B cell (primary cell): ENCODE measurements around the gene NUB1. TPM values are rescaled to one million over a fixed set of nuclear protein-coding genes. Genes with fewer than 3 reads are reported as not detected.

ENCODE experiments used
- ATAC-seq: fragments of 200-7000 bp; cut with Tn5 transposase; one replicate; pipeline ENCODE4 v1.10.0; 2021; ENCODE audit warnings: low read depth, mild to moderate bottlenecking, moderate number of reproducible peaks, moderate library complexity
- CTCF ChIA-PET: fragments of 350-600 bp; sonication (Branson Sonifier 250); formaldehyde crosslinking; loops from one replicate; lab custom pipeline; 2021; ENCODE audit warnings: antibody characterized with exemption, inconsistent platforms; lab: Charles Lee
- POLR2A ChIA-PET: fragments of 350-600 bp; sonication (Branson Sonifier 250); formaldehyde crosslinking; loops from one replicate; lab custom pipeline; 2021; ENCODE audit warnings: antibody characterized with exemption; lab: Charles Lee
- DNase-seq: peaks from one replicate; pipeline ENCODE4 v3.0.0; 2013
- H2AFZ ChIP-seq: 2 replicates; pipeline ENCODE4 v1.6.1; 2012; ENCODE audit warnings: mild to moderate bottlenecking, low read depth, low read length; ENCODE audit not compliant: insufficient read depth, poor library complexity, severe bottlenecking
- H3K27ac ChIP-seq, 2 donors: 1 replicate in 1 of 2; 2 replicates in 1 of 2; pipeline ENCODE4 v1.5.1; 2012 to 2013; ENCODE audit warnings: low read length in 2 of 2, mild to moderate bottlenecking in 2 of 2, moderate library complexity in 1 of 2
- H3K27me3 ChIP-seq, 4 experiments: fragments of 200-600 bp in 1 of 4; sonication (generic) in 1 of 4; replicated peaks in 1 of 4; 1 replicate in 2 of 4; 2 replicates in 2 of 4; pipeline versions ENCODE4 v1.6.1 to v1.7.0; 2013 to 2016; ENCODE audit warnings: low read length in 3 of 4, mild to moderate bottlenecking in 2 of 4, mixed read lengths in 1 of 4, moderate library complexity in 1 of 4; ENCODE audit not compliant: insufficient read depth in 4 of 4, control insufficient read depth in 3 of 4; ENCODE audit errors: control extremely low read depth in 1 of 4
- H3K36me3 ChIP-seq, 2 experiments: replicated peaks in 1 of 2; 1 replicate in 1 of 2; 2 replicates in 1 of 2; pipeline versions ENCODE4 v1.6.1 to v1.7.1; 2013; ENCODE audit warnings: low read length in 1 of 2; ENCODE audit not compliant: insufficient read depth in 2 of 2, control insufficient read depth in 1 of 2; ENCODE audit errors: control extremely low read depth in 1 of 2, extremely low read depth in 1 of 2
- H3K4me1 ChIP-seq, 2 donors: fragments of 200-600 bp in 1 of 2; sonication (generic) in 1 of 2; 1 replicate in 1 of 2; 2 replicates in 1 of 2; pipeline versions ENCODE4 v1.5.1 to v1.6.1; 2013 to 2017; ENCODE audit warnings: low read length in 2 of 2; ENCODE audit not compliant: control insufficient read depth in 2 of 2, insufficient read depth in 2 of 2
- H3K4me2 ChIP-seq: replicated peaks from 2 replicates; pipeline ENCODE3; 2012; ENCODE audit warnings: mild to moderate bottlenecking, low read depth, low read length; ENCODE audit not compliant: poor library complexity, severe bottlenecking
- H3K4me3 ChIP-seq, 5 experiments: fragments of 200-600 bp in 1 of 5; sonication (generic) in 1 of 5; 1 replicate in 3 of 5; 2 replicates in 2 of 5; pipeline versions ENCODE4 v1.5.1 to v1.7.0; 2011 to 2016; ENCODE audit warnings: low read length in 4 of 5, mild to moderate bottlenecking in 4 of 5, low read depth in 2 of 5, control low read depth in 1 of 5, moderate library complexity in 1 of 5; ENCODE audit not compliant: insufficient read depth in 1 of 5; ENCODE audit errors: control extremely low read depth in 1 of 5, extremely low read depth in 1 of 5
- H3K79me2 ChIP-seq: fragments of 200-600 bp; sonication (generic); one replicate; pipeline ENCODE4 v1.6.0; 2016; ENCODE audit warnings: low read length; ENCODE audit not compliant: control insufficient read depth, insufficient read depth
- H3K9ac ChIP-seq: fragments of 200-600 bp; sonication (generic); 2 replicates; pipeline ENCODE4 v1.6.1; 2017; ENCODE audit warnings: mild to moderate bottlenecking, low read length, moderate library complexity
- H3K9me3 ChIP-seq, 3 donors: one replicate each; pipeline versions ENCODE4 v1.6.1 to v1.7.1; 2013; ENCODE audit warnings: low read length in 2 of 3; ENCODE audit not compliant: control insufficient read depth in 2 of 3, insufficient read depth in 1 of 3; ENCODE audit errors: control extremely low read depth in 1 of 3
- H4K20me1 ChIP-seq: 2 replicates; pipeline ENCODE4 v1.6.0; 2012; ENCODE audit warnings: mild to moderate bottlenecking, low read length; ENCODE audit not compliant: insufficient read depth, control insufficient read depth, poor library complexity, severe bottlenecking
- H3K27ac Mint-ChIP-seq: one replicate; pipeline ENCODE4 v1.8.0; 2021; ENCODE audit warnings: mixed read lengths
- H3K27me3 Mint-ChIP-seq: one replicate; pipeline ENCODE4 v1.8.0; 2021; ENCODE audit warnings: mixed read lengths
- H3K4me1 Mint-ChIP-seq: one replicate; pipeline ENCODE4 v1.8.0; 2021; ENCODE audit warnings: mixed read lengths
- H3K4me3 Mint-ChIP-seq: one replicate; pipeline ENCODE4 v1.8.0; 2021; ENCODE audit warnings: mixed read lengths
- H3K9me3 Mint-ChIP-seq: one replicate; pipeline ENCODE4 v1.8.0; 2022; ENCODE audit warnings: mixed read lengths; ENCODE audit not compliant: insufficient read depth
- EZH2 ChIP-seq: IDR thresholded peaks from 2 replicates; pipeline ENCODE4 v1.6.1; 2012; ENCODE audit warnings: borderline replicate concordance, low read depth, mild to moderate bottlenecking, moderate library complexity, low read length; ENCODE audit not compliant: insufficient read depth, poor library complexity, severe bottlenecking
- WGBS: methylation state at CpG from one replicate; pipeline ENCODE4 v1.1.5; 2013; ENCODE audit warnings: missing lambda C conversion rate; ENCODE audit not compliant: insufficient coverage; 5-methylcytosine and 5-hydroxymethylcytosine counted together
- intact Hi-C: fragments of 100-400 bp; cut with micrococcal nuclease; formaldehyde crosslinking; loops from one replicate; pipeline ENCODE4 v1.10.0; 2022
- polyA plus RNA-seq: library from polyadenylated mRNA; depleted of rRNA; stranded (reverse); fragments of >200 nt; gene quantifications from 2 replicates; pipeline ENCODE4 v1.2.3, GENCODE V29; 2012
- total RNA-seq, 2 donors: library from RNA; stranded (reverse); fragments of 120-200 nt in 1 of 2; gene quantifications; 1 replicate in 1 of 2; 2 replicates in 1 of 2; pipeline versions ENCODE4 v1.2.3 to v1.2.4, GENCODE V29; 2013 to 2022
- TF ChIP-seq, protein P1 (sequence below): fragments of 200-600 bp; IDR thresholded peaks from one replicate; pipeline ENCODE4 v1.8.0; 2022; ENCODE audit warnings: antibody characterized with exemption, mild to moderate bottlenecking

Gene NUB1
- total and polyA plus RNA-seq, 2 donors (not counting 1 experiment from before 2014, with no cell fraction given): 55.0 to 104 TPM

- H3K9ac ChIP-seq: peak overlapping the region; percentile 80
- H3K79me2 ChIP-seq: no peaks in the 10 kb centered on the region
- TF ChIP-seq, protein P1, sequence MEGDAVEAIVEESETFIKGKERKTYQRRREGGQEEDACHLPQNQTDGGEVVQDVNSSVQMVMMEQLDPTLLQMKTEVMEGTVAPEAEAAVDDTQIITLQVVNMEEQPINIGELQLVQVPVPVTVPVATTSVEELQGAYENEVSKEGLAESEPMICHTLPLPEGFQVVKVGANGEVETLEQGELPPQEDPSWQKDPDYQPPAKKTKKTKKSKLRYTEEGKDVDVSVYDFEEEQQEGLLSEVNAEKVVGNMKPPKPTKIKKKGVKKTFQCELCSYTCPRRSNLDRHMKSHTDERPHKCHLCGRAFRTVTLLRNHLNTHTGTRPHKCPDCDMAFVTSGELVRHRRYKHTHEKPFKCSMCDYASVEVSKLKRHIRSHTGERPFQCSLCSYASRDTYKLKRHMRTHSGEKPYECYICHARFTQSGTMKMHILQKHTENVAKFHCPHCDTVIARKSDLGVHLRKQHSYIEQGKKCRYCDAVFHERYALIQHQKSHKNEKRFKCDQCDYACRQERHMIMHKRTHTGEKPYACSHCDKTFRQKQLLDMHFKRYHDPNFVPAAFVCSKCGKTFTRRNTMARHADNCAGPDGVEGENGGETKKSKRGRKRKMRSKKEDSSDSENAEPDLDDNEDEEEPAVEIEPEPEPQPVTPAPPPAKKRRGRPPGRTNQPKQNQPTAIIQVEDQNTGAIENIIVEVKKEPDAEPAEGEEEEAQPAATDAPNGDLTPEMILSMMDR: no peak
- no peak for TF ChIP-seq EZH2
- H3K4me1 ChIP-seq: peaks cover 18 to 23% of the 10 kb centered on the region in 2 donors
- intact Hi-C loops: loop anchor here (1.0 kb wide), 3 partner anchors 13 to 67 kb away; no protein-coding TSS in a partner anchor
- no peaks in the 10 kb centered on the region for H4K20me1 ChIP-seq
- H3K27ac Mint-ChIP-seq: peak overlapping the region; percentile 92
- POLR2A ChIA-PET: interaction anchor here (0.5 to 0.6 kb wide), 2 partner anchors 78 to 81 kb away, joined by 5 to 7 read pairs; no protein-coding TSS in a partner anchor
- H3K4me3 Mint-ChIP-seq: peak overlapping the region; percentile 87
- DNase-seq: peak; percentile 82
- ATAC-seq: peak; percentile 36
- 0% methylated on average over 7 of the region's 7 CpGs for WGBS
- no peaks in the 10 kb centered on the region for H3K9me3 Mint-ChIP-seq
- H3K27me3 Mint-ChIP-seq: peaks cover 10% of the 10 kb centered on the region
- peaks cover 0 to 14% (median 0%) of the 10 kb centered on the region in 3 donors for H3K9me3 ChIP-seq
- CTCF ChIA-PET: interaction anchor here (1.3 to 2.3 kb wide), 3 partner anchors 12 to 67 kb away, joined by 3 to 10 read pairs (median 5); no protein-coding TSS in a partner anchor
- peak overlapping the region; percentile 9 to 83 (median 53) for H3K4me3 ChIP-seq
- H3K4me2 ChIP-seq: peak overlapping the region; percentile 100
- peaks cover 23% of the 10 kb centered on the region for H3K4me1 Mint-ChIP-seq
- H3K27me3 ChIP-seq: peaks cover 0 to 12% (median 6%) of the 10 kb centered on the region in 4 experiments
- H3K36me3 ChIP-seq: peaks cover 0 to 24% of the 10 kb centered on the region in 2 experiments
- peak overlapping the region; percentile 80 to 82 for H3K27ac ChIP-seq
- H2AFZ ChIP-seq: peak overlapping the region; percentile 62
Measured at GRCh38 chr7:151381098-151381347, 39.4 kb downstream of the NUB1 start.

- Histone ChIP-seq H3K4me3 (peak overlapping the region; percentile 9 to 83 (median 53)), H3K27ac (peak overlapping the region; percentile 80 to 82), H4K20me1 (no peaks in the 10 kb centered on the region), H3K9ac (peak overlapping the region; percentile 80), H3K4me2 (peak overlapping the region; percentile 100), H3K4me1 (peaks cover 18 to 23% of the 10 kb centered on the region in 2 donors), H3K27me3 (peaks cover 0 to 12% (median 6%) of the 10 kb centered on the region in 4 experiments), H3K9me3 (peaks cover 0 to 14% (median 0%) of the 10 kb centered on the region in 3 donors), H3K79me2 (no peaks in the 10 kb centered on the region), H3K36me3 (peaks cover 0 to 19% of the 10 kb centered on the region in 2 experiments), H2AFZ (peak overlapping the region; percentile 62)
- CTCF ChIA-PET: interaction anchor here (1.3 to 2.3 kb wide), 5 partner anchors 11 to 68 kb away, joined by 3 to 10 read pairs (median 5); no protein-coding TSS in a partner anchor
- intact Hi-C loops: loop anchor here (1.0 kb wide), 3 partner anchors 13 to 67 kb away; no protein-coding TSS in a partner anchor
- H3K4me1 Mint-ChIP-seq: peaks cover 23% of the 10 kb centered on the region
- 2% methylated on average over 79 of the region's 83 CpGs for WGBS
- ATAC-seq (peak; percentile 71), DNase-seq (peak; percentile 91)
- H3K9me3 Mint-ChIP-seq: no peaks in the 10 kb centered on the region
- TF ChIP-seq, protein P1: no peak
- TF ChIP-seq EZH2: no peak
- H3K4me3 Mint-ChIP-seq: peak overlapping the region; percentile 87
- POLR2A ChIA-PET: interaction anchor here (0.5 kb wide), 1 partner anchor 78 kb away, joined by 5 read pairs; no protein-coding TSS in a partner anchor
- peaks cover 10% of the 10 kb centered on the region for H3K27me3 Mint-ChIP-seq
- H3K27ac Mint-ChIP-seq: peak overlapping the region; percentile 92
Measured at GRCh38 chr7:151381348-151382078, 39.9 kb downstream of the NUB1 start.
